Activated CD8-positive, alpha-beta T cell treated with anti-CD3 and anti-CD28 coated beads, Interleukin-2, amount 10 ng/mL, durations not matched to agents 7 days and 5 days (primary cell): ENCODE measurements around the gene CPA5. TPM values are rescaled to one million over a fixed set of nuclear protein-coding genes. Genes with fewer than 3 reads are reported as not detected.

Source experiments
- ATAC-seq: fragments of 150-1000 bp; cut with Tn5 transposase; one replicate; pipeline ENCODE4 v1.10.0; 2021; ENCODE audit warnings: moderate library complexity
- CTCF ChIA-PET: fragments of 350-600 bp; sonication (Branson Sonifier 250); formaldehyde crosslinking; loops from one replicate; lab custom pipeline; 2021; ENCODE audit warnings: antibody characterized with exemption; lab: Charles Lee
- POLR2A ChIA-PET: fragments of 350-600 bp; sonication (Branson Sonifier 250); formaldehyde crosslinking; loops from one replicate; lab custom pipeline; 2021; ENCODE audit warnings: antibody characterized with exemption; lab: Charles Lee
- DNase-seq: peaks from one replicate; pipeline ENCODE4 v3.0.0-alpha.2; 2020
- H3K27ac Mint-ChIP-seq: one replicate; pipeline ENCODE4 v1.8.0; 2021; ENCODE audit warnings: mild to moderate bottlenecking, mixed read lengths
- H3K27me3 Mint-ChIP-seq: one replicate; pipeline ENCODE4 v1.8.0; 2021; ENCODE audit warnings: low read depth, mixed read lengths
- H3K36me3 Mint-ChIP-seq: one replicate; pipeline ENCODE4 v1.8.0; 2021; ENCODE audit warnings: low read depth, mixed read lengths
- H3K4me1 Mint-ChIP-seq: one replicate; pipeline ENCODE4 v1.8.0; 2021; ENCODE audit warnings: low read depth, mixed read lengths
- H3K4me3 Mint-ChIP-seq: one replicate; pipeline ENCODE4 v1.8.0; 2021; ENCODE audit warnings: mild to moderate bottlenecking, mixed read lengths
- H3K9me3 Mint-ChIP-seq: one replicate; pipeline ENCODE4 v1.8.0; 2022; ENCODE audit warnings: mixed read lengths; ENCODE audit not compliant: insufficient read depth
- total RNA-seq, 2 experiments: library from RNA; stranded (reverse); gene quantifications; one replicate each; pipeline ENCODE4 v1.2.3, GENCODE V29; 2021

CPA5 gene, protein sequence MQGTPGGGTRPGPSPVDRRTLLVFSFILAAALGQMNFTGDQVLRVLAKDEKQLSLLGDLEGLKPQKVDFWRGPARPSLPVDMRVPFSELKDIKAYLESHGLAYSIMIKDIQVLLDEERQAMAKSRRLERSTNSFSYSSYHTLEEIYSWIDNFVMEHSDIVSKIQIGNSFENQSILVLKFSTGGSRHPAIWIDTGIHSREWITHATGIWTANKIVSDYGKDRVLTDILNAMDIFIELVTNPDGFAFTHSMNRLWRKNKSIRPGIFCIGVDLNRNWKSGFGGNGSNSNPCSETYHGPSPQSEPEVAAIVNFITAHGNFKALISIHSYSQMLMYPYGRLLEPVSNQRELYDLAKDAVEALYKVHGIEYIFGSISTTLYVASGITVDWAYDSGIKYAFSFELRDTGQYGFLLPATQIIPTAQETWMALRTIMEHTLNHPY
- total RNA-seq, result under 1 TPM in 1 of 2 experiments, not detected in 1; 0.31 TPM

DNA sequence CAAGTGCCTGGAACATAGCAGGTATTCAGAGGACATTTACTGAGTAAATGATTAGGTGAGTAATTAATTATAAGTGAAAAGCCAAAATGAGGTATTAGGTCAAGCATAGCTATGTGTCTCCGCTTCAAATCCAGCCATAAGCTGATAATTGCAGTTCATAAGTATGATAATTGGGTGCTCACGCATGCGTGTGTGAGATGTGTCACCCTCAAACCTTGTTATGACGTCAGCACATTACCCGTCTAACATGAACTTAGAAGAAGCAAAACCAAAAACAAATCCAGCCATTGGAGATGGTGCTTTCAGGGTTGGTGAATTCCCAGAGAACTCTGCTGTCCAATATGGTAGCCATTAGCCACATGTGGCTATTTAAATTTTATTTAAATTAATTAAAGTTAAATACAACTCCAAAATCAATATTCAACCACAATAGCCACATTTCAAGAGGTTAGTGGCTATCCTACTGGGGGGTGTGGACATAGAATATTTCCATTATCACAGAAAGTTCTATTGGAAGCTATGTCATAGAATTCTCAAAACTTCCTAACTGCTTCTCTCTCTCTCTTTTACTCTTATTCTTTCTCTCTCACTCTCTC is at the start of gene CPA5:
TSS of gene CPA5 (plus strand) at position 546 of the 596 bp plus-strand sequence. CDS start 1,670 bp downstream, outside the sequence.
- Mint-ChIP-seq H3K27ac (no peak within 1 kb of the TSS), H3K36me3 (no peaks in the 10 kb centered on the region), H3K27me3 (no peaks in the 10 kb centered on the region), H3K4me3 (no peak within 1 kb of the TSS), H3K4me1 (no peaks in the 10 kb centered on the region), H3K9me3 (no peaks in the 10 kb centered on the region)
- ChIA-PET POLR2A (no interaction called here), CTCF (no interaction called here)
- no peak for ATAC-seq
- DNase-seq, result no peak

DNA sequence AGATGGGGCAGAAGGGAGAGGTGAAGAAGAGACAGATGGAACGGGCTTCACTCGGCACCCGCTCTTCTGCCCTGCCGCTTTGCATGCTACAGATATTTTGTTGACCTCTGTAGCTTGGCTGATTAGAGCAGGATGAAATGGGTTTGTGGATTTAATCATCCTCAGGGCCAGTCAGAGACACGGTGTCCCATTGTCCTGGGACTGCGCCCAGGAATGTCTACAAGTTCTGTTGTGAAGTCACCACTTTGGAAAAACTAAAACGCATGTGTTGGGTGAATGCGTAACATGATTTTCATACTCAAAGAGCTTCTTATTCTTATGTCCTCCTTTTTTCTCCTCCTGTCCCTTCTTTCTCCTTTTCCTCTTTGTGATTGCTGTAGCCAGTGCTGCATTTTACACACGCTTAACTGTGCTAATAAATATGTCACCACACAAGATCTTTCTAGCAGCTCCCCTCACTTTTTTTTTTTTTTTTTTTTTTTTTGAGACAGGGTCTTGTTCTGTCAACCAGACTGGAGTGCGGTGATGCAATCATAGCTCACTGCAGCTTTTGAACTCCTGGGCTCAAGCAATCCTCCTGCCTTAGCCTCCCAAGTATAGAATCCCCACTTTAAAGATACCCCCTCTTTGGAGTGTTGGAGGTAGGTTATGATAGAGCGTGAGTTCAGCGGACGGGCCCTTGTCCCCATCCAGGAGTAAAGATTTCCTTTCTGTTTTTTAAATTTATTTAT is 48.2 kb upstream of the CPA5 start:
- ATAC-seq, result no peak
- Mint-ChIP-seq H3K4me1 (no peaks in the 10 kb centered on the region), H3K27ac (no peak overlapping the region), H3K4me3 (no peak overlapping the region), H3K27me3 (peaks cover 3% of the 10 kb centered on the region), H3K36me3 (no peaks in the 10 kb centered on the region), H3K9me3 (no peaks in the 10 kb centered on the region)
- no peak for DNase-seq
- ChIA-PET CTCF (interaction anchor here (1.1 kb wide), 1 partner anchor 462 kb away, joined by 3 read pairs; no protein-coding TSS in a partner anchor), POLR2A (no interaction called here)

DNA sequence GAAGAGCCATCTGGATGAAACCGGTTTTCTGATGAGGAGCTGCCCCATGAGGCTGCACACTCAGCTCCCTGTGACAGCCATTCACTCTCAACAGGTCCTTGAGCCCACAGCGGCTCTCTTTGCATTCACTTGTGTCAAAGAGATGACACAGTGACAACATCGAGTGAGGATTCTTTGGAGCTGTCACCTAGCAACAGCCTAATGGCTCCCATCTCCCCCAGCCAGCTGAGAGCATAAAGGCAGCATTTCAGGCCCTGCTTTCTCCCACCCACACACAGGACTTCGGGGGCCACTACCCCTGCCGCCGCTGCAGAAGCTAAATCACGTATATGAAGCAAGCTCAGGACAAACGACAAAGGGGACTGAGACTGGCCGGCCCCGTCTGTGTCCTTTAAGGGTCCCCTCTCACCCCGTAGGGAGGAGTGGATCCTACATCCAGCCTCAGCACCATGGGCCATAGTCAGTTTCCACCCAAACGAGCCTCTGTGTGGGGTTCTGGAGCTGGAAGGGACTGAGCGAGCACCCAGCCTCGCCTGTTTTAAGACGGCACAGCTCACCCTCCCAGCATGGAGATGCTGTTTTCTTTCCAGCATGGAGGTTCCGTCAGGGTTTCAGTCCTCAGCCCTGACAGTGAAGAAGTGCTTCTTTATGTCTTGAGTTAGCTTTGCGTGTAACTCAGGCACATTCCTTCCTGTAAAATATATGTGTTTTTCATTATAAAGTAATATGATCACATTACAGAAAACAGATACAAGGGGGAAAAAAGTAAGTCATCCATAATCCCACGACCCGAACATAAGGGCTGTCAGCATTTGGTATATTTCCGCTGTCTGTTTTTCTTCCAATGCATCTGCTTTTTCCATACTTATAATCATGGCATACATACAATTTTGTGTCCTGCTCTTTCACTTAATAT is 46.7 kb upstream of the CPA5 start:
- ChIA-PET POLR2A (no interaction called here), CTCF (no interaction called here)
- peaks cover 4% of the 10 kb centered on the region for H3K27me3 Mint-ChIP-seq
- no peak overlapping the region for H3K4me3 Mint-ChIP-seq
- no peak overlapping the region for H3K27ac Mint-ChIP-seq
- DNase-seq, result no peak
- no peaks in the 10 kb centered on the region for H3K36me3 Mint-ChIP-seq
- H3K4me1 Mint-ChIP-seq, result no peaks in the 10 kb centered on the region
- ATAC-seq, result no peak
- no peaks in the 10 kb centered on the region for H3K9me3 Mint-ChIP-seq

DNA sequence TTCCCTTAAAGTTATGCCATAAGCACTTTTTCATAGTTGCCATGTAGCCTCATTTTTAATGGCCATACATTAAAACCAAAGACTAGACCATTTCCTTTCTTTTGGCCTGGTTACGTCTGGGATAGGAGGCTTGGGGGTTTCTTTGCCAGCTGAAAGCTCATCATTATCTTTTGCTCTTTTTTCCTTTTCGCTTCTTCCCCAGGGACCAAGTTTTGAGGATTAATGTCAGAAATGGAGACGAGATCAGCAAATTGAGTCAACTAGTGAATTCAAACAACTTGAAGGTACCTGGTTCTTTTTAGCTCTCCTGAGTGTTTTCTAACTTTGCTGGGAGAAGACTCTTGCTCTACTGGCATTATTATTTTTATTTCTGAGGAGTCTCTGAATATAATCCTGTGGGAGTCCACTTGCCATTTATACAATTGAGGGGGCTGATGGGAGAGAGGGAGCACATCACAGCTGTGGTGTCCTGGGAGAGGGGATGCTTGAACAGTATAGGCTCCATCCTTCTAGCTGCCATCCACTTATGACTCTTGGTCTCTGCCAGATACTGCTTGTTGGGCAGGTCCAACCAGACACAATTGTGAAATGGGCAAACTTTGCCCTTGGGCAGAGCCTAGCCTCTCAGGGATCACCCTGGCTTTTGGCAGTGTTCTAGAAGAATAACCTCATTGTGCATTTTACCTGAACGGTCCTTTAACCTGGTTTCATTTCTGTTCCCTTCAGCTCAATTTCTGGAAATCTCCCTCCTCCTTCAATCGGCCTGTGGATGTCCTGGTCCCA is 45.9 kb upstream of the CPA5 start:
- CTCF ChIA-PET, result no interaction called here
- H3K27me3 Mint-ChIP-seq, result peaks cover 4% of the 10 kb centered on the region
- H3K4me1 Mint-ChIP-seq, result peaks cover 5% of the 10 kb centered on the region
- DNase-seq, result no peak
- H3K36me3 Mint-ChIP-seq, result no peaks in the 10 kb centered on the region
- H3K4me3 Mint-ChIP-seq, result no peak overlapping the region
- no peak overlapping the region for H3K27ac Mint-ChIP-seq
- no peaks in the 10 kb centered on the region for H3K9me3 Mint-ChIP-seq
- ATAC-seq, result no peak
- POLR2A ChIA-PET, result no interaction called here

DNA sequence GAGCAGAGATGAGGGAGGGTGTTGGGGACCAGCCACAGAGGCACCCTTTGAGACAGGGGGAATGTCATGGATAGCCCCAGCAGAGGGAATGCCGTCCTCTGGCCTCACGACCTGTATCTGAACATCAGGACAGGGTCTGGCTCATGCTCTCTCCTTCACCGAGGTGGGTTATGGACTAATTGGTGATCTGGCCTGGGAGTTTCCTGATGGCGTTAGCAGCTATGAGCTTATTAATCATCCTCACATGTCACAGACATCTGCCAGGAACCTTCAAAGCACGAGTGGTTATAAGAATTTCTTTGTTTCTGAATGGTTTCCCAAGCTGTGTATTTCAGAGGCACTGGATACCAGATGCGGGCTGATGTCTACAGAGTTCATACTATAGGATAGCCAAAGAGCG is 44.8 kb upstream of the CPA5 start:
- ChIA-PET POLR2A (no interaction called here), CTCF (no interaction called here)
- no peak overlapping the region for H3K4me3 Mint-ChIP-seq
- H3K27ac Mint-ChIP-seq, result no peak overlapping the region
- H3K4me1 Mint-ChIP-seq, result peaks cover 5% of the 10 kb centered on the region
- H3K27me3 Mint-ChIP-seq, result peaks cover 7% of the 10 kb centered on the region
- ATAC-seq, result no peak
- H3K9me3 Mint-ChIP-seq, result no peaks in the 10 kb centered on the region
- DNase-seq, result no peak
- no peaks in the 10 kb centered on the region for H3K36me3 Mint-ChIP-seq

DNA sequence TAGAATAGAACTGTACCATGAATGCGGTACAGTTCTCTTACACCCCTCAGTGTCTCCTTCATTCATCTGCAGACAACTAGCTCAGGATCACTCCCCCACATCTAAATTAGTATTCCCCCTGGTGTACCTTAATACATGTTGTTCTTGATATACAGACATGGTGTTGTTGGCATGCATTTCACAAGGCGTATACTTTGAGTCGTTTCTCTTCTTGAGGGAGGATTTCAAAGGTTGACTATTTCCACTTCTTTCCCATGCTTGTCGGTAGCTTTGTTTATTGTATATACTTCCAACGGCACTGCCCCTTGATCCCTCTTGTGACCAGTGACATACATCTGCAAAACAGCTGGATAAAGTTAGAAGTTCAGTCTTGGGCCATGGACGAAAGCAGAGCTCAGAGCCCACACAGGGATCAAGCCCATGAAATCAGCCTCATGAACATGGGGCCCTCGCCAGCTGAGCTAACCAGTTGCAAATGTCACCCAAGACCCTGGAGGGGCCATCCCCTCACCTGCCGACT is 43.1 kb upstream of the CPA5 start:
- Mint-ChIP-seq H3K9me3 (no peaks in the 10 kb centered on the region), H3K4me3 (no peak overlapping the region), H3K36me3 (no peaks in the 10 kb centered on the region), H3K27ac (no peak overlapping the region), H3K27me3 (peaks cover 7% of the 10 kb centered on the region), H3K4me1 (peaks cover 5% of the 10 kb centered on the region)
- ATAC-seq (no peak), DNase-seq (no peak)
- CTCF ChIA-PET, result no interaction called here
- POLR2A ChIA-PET, result no interaction called here

DNA sequence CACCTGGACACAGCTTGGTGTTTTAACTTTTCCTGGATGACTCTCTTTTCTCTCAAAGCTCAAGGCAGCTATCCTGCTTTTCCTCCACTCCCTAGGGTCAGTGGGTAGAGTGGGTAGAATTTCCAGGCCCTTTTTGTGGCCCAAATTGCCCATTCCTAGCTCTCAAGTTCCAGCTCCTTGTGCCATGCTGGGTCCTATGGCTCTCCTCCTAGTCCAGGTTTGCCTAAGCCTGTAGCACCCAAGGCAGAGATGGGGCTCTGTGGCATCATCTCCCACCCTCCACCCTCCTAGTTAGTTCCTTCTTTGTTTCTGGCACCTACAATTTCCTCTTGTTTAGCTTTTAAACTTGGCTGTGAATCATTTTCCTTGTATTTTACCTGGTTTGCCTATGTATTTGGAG is 42.0 kb upstream of the CPA5 start:
- Mint-ChIP-seq H3K4me3 (no peak overlapping the region), H3K4me1 (peaks cover 5% of the 10 kb centered on the region), H3K9me3 (no peaks in the 10 kb centered on the region), H3K36me3 (no peaks in the 10 kb centered on the region), H3K27ac (no peak overlapping the region), H3K27me3 (peaks cover 7% of the 10 kb centered on the region)
- ATAC-seq, result no peak
- DNase-seq, result no peak
- ChIA-PET POLR2A (no interaction called here), CTCF (no interaction called here)

DNA sequence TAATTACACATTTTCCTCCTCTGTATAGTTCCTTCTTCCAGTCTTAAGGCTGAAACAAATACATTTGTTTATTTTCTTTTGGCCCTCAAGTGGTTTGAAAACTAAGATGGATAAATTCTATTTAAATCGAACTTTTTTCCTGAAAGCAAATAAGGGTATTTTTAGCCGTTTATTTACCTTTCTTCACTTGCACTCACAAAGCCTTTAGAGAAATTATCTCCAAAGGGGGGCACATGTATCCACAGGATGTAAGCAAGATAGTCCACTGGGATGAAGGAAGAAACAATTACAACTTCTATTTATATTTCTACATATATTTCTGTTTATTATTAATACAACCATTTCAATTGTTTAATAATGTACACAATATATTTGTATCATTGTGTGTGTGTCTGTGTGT is 41.5 kb upstream of the CPA5 start:
- Mint-ChIP-seq H3K4me1 (peaks cover 5% of the 10 kb centered on the region), H3K27me3 (peaks cover 7% of the 10 kb centered on the region), H3K9me3 (no peaks in the 10 kb centered on the region), H3K36me3 (no peaks in the 10 kb centered on the region), H3K4me3 (no peak overlapping the region), H3K27ac (no peak overlapping the region)
- POLR2A ChIA-PET, result no interaction called here
- ATAC-seq, result no peak
- no peak for DNase-seq
- CTCF ChIA-PET, result no interaction called here

DNA sequence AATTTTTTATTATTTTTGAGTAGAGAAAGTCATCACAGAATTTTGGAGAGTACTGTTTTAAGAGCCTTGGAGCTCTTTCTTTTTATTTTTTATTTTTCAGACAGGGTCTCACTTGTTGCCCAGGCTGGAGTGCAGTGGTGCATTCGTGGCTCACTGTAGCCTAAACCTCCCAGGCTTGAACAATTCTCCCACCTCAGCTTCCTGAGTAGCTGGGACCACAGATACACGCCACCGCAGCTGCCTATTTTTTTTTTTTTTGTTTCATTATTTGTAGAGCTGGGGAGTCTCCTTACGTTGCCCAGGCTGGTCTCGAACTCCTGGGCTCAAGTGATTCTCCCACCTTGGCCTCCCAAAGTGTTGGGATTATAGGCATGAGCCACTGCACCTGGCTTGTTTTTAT is 41.1 kb upstream of the CPA5 start:
- H3K27ac Mint-ChIP-seq, result no peak overlapping the region
- H3K9me3 Mint-ChIP-seq, result no peaks in the 10 kb centered on the region
- H3K4me3 Mint-ChIP-seq, result no peak overlapping the region
- DNase-seq (no peak), ATAC-seq (no peak)
- ChIA-PET CTCF (no interaction called here), POLR2A (no interaction called here)
- H3K36me3 Mint-ChIP-seq, result no peaks in the 10 kb centered on the region
- H3K27me3 Mint-ChIP-seq, result peaks cover 7% of the 10 kb centered on the region
- peaks cover 5% of the 10 kb centered on the region for H3K4me1 Mint-ChIP-seq

DNA sequence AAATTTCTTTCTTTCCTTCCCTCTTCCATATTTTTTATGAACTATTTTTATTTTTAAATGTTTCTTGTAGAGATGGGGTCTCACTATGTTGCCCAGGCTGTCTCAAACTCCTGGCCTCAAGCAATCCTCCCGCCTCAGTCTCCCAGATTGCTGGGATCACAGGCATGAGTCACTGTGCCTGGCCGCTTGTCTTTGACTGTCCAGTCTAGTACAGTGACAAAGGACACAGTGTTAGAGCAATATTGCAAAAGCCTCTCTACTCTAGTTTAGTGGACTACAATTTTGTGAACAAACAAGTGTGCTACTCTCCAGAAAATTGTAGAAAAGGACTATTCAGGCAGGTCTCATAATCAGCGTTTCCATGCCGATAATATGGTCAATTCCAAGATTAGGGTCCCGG is 40.6 kb upstream of the CPA5 start:
- DNase-seq (no peak), ATAC-seq (no peak)
- no peaks in the 10 kb centered on the region for H3K9me3 Mint-ChIP-seq
- H3K36me3 Mint-ChIP-seq, result no peaks in the 10 kb centered on the region
- ChIA-PET CTCF (no interaction called here), POLR2A (no interaction called here)
- H3K27me3 Mint-ChIP-seq, result peaks cover 7% of the 10 kb centered on the region
- no peak overlapping the region for H3K27ac Mint-ChIP-seq
- H3K4me3 Mint-ChIP-seq, result no peak overlapping the region
- H3K4me1 Mint-ChIP-seq, result peaks cover 5% of the 10 kb centered on the region

DNA sequence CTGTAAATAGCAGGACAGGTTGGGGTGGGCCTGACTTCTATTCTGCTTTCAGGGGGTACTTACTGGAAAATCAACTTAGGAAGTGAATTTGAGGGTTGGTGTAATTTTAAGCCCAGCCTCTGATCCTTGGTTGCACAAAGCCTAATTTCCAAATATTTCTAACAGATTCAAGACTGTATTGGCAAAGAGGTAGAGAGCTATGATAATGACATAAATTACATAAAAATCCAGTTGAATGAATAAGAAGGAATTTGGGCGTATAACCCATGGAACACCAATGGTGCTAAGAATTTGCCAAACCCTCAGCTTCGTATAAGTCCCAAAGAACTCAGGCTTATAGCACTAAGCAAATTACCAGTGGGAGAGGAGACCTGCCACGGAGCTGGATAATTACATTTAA is 39.7 kb upstream of the CPA5 start:
- H3K27me3 Mint-ChIP-seq, result peaks cover 7% of the 10 kb centered on the region
- no peaks in the 10 kb centered on the region for H3K9me3 Mint-ChIP-seq
- ATAC-seq (no peak), DNase-seq (no peak)
- H3K27ac Mint-ChIP-seq, result no peak overlapping the region
- ChIA-PET POLR2A (no interaction called here), CTCF (no interaction called here)
- H3K4me3 Mint-ChIP-seq, result no peak overlapping the region
- peaks cover 5% of the 10 kb centered on the region for H3K4me1 Mint-ChIP-seq
- no peaks in the 10 kb centered on the region for H3K36me3 Mint-ChIP-seq
